HFF-Myc (cell line): Measurements from ENCODE around the gene SMPX.

ENCODE experiments used
- DNase-seq: peaks from one replicate; pipeline ENCODE4 v3.0.0-alpha.2; 2011; ENCODE audit warnings: low read depth; ENCODE audit errors: extremely low read depth
- H3K4me3 ChIP-seq: replicated peaks from 2 replicates; pipeline ENCODE4 v1.5.1; 2011; ENCODE audit warnings: low read depth, mild to moderate bottlenecking, control low read depth, low read length
- CTCF ChIP-seq: IDR thresholded peaks from 2 replicates; pipeline ENCODE4 v1.5.1; 2012; ENCODE audit warnings: mild to moderate bottlenecking, low read depth, low read length, control low read depth; ENCODE audit errors: missing control alignments

SMPX gene

GRCh38 chrX:21717802-21718201, 40.1 kb downstream of the SMPX start:
- TF ChIP-seq CTCF, result no peak
- H3K4me3 ChIP-seq, result no peak overlapping the region
- DNase-seq, result no peak

GRCh38 chrX:21715825-21716224, 42.1 kb downstream of the SMPX start:
- no peak overlapping the region for H3K4me3 ChIP-seq
- TF ChIP-seq CTCF, result no peak
- no peak for DNase-seq

DNA sequence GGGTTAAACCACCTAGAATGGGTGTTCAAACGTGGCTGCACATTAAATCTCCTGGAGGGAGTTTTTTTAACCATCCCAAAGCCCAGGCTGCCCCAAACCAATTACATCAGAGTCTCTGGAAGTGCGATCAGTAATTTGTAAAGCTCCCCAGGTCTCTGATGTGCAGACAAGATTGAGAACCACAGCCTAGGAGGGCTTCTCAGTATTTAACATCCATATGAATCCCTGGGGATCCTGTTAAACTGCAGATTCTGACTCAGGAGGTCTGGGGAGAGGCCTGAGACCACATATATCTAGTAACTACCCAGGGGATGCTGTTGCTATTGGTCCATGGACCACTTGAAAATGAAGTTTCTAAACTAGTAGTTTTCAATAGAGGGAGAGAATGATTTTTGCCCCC, 42.6 kb downstream of the SMPX start:
- TF ChIP-seq CTCF, result no peak
- H3K4me3 ChIP-seq, result no peak overlapping the region
- DNase-seq, result no peak

DNA sequence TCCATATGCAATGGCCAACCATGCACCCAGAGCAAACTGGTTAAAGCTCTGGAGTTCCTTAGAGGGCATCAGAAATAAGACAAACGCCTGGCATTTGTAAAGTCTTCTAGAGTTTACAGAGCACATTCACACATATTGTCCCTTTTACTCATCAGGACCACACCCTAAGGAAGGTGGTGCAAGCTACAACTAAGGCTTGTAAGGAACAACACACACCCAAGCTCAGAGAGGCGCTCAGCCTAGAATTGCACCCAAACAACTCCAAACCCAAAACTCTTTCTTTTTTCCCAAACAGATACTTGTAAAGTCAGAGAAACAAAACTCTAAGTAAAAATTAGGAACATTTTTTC, 46.1 kb downstream of the SMPX start:
- H3K4me3 ChIP-seq, result no peak overlapping the region
- DNase-seq, result no peak
- no peak for TF ChIP-seq CTCF

DNA sequence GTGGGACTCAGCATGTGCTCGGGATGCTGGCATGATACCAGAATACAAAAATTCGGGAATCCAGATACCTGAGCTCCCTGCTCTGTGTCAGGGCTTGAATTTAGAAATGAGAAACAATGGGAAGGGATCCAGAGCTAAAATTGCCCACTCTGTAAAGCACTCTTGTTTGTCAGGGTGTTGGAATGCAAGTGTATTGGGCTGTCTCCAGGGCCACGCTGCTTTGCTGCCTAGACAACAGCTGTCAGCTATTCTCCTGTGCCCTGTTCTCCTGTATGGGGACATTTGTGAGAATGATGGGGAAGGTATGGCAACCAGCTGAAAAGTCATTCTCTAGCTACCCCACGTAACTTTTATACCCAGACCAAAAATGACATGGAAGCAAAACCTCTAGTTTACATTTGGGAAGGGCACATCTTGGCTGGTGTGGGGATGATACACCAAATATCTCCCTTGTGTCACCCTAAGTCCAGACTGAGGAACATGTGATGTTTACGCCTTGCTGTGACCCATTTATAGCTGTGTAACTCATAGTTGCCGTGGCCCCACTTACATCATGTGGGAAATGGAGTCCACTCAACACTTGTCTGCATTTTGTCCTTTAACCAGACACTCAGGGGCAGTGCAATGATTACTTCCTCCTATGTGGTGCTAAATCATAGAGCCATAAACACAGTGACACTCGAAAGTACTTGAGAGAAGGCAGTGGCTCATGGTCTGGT, 46.6 kb downstream of the SMPX start:
- H3K4me3 ChIP-seq, result no peak overlapping the region
- DNase-seq, result no peak
- TF ChIP-seq CTCF, result no peak

- DNase-seq, result no peak
- no peak overlapping the region for H3K4me3 ChIP-seq
- peak; percentile 13 for TF ChIP-seq CTCF
These were observed 49.8 kb downstream of the SMPX start for GRCh38 chrX:21708116-21708515.

DNA sequence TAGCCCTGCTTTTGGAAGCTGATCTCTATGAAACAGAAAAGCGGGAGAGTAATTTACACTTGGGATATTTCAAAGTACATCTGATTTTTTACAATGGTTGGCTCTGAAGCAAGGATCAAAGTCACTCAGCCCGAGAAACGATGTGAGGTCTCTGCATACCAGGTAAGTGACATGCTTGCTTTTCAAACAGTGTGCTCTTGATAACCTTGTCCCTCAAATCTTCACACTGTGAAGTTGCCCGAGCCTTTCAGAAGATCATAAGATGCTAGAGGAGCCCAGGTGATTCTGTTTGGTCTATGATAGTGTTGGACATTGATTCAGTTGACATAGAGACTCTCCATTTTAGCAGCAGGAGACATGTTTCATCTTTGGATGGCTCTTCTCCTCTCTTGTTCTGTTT, 52.7 kb downstream of the SMPX start:
- DNase-seq, result no peak
- no peak overlapping the region for H3K4me3 ChIP-seq
- no peak for TF ChIP-seq CTCF
